ENCODE data around the gene ZMIZ2.
A peak's percentile ranks its signal among the peaks of the same experiment; 100 is the strongest.

ZMIZ2 gene

GRCh38 chr7:44756904-44757303, 8.3 kb downstream of the ZMIZ2 start:
- DNase-seq: no peak

- peak in 31 of 56 donors; percentile 8 to 73 (median 35) for DNase-seq
These were observed 8.7 kb downstream of the ZMIZ2 start for GRCh38 chr7:44757311-44757710.

- DNase-seq: no peak
These were observed 9.1 kb downstream of the ZMIZ2 start for GRCh38 chr7:44757739-44758138.

GRCh38 chr7:44759246-44759645, 10.6 kb downstream of the ZMIZ2 start:
- no peak for DNase-seq

GRCh38 chr7:44760034-44760580, 11.5 kb downstream of the ZMIZ2 start:
- DNase-seq: no peak

- DNase-seq: peak in 1 of 56 donors; percentile 14
These were observed 12.8 kb downstream of the ZMIZ2 start for GRCh38 chr7:44761207-44762161.

GRCh38 chr7:44762300-44762699, 13.7 kb downstream of the ZMIZ2 start:
- no peak for DNase-seq

GRCh38 chr7:44762726-44763522, 14.3 kb downstream of the ZMIZ2 start:
- no peak for DNase-seq

GRCh38 chr7:44764081-44764480, 15.4 kb downstream of the ZMIZ2 start:
- no peak for DNase-seq

- peak in 8 of 56 donors; percentile 10 to 42 (median 24) for DNase-seq
These were observed 16.3 kb downstream of the ZMIZ2 start for GRCh38 chr7:44764665-44765578.

GRCh38 chr7:44765579-44766415, 17.1 kb downstream of the ZMIZ2 start:
- no peak for DNase-seq

GRCh38 chr7:44766416-44766801, 17.8 kb downstream of the ZMIZ2 start:
- DNase-seq: no peak

GRCh38 chr7:44767134-44767911, 18.7 kb downstream of the ZMIZ2 start:
- peak in 26 of 56 donors; percentile 14 to 64 (median 50) for DNase-seq

GRCh38 chr7:44767912-44768627, 19.4 kb downstream of the ZMIZ2 start:
- DNase-seq: peak in 41 of 56 donors; percentile 20 to 80 (median 61)

- peak in 17 of 56 donors; percentile 14 to 55 (median 31) for DNase-seq
These were observed 20.2 kb downstream of the ZMIZ2 start for GRCh38 chr7:44768628-44769371.

- DNase-seq: peak in 3 of 56 donors; percentile 11 to 17 (median 14)
These were observed 20.7 kb downstream of the ZMIZ2 start for GRCh38 chr7:44769376-44769775.

GRCh38 chr7:44769776-44770294, 21.2 kb downstream of the ZMIZ2 start:
- no peak for DNase-seq
